Smooth muscle cell (in vitro differentiated cells): Measurements from ENCODE around the gene PNMA6E. TPM values are rescaled to one million over a fixed set of nuclear protein-coding genes. Genes with fewer than 3 reads are reported as not detected.
A peak's percentile ranks its signal among the peaks of the same experiment; 100 is the strongest.

Source experiments
- DNase-seq: peaks from one replicate; lab custom pipeline; 2025; ENCODE audit not compliant: unreplicated experiment; lab: John Stamatoyannopoulos, UW
- H2AFZ ChIP-seq: fragments of 200-600 bp; sonication (generic); 2 replicates; pipeline ENCODE4 v1.6.0; 2016; ENCODE audit warnings: antibody characterized with exemption, low read depth, mild to moderate bottlenecking
- H3F3A ChIP-seq: fragments of 200-600 bp; sonication (generic); 2 replicates; pipeline ENCODE4 v1.6.0; 2017; ENCODE audit warnings: antibody characterized with exemption, low read depth
- H3K27ac ChIP-seq: fragments of 200-600 bp; sonication (generic); 2 replicates; pipeline ENCODE4 v1.5.1; 2016; ENCODE audit warnings: low read depth, mild to moderate bottlenecking
- H3K27me3 ChIP-seq: fragments of 200-600 bp; sonication (generic); 2 replicates; pipeline ENCODE4 v1.6.1; 2016; ENCODE audit warnings: low read depth, mild to moderate bottlenecking
- H3K36me3 ChIP-seq: fragments of 200-600 bp; sonication (generic); 2 replicates; pipeline ENCODE4 v1.5.1; 2016; ENCODE audit warnings: low read depth
- H3K4me1 ChIP-seq: fragments of 200-600 bp; sonication (generic); 2 replicates; pipeline ENCODE4 v1.5.1; 2016; ENCODE audit warnings: low read depth
- H3K4me2 ChIP-seq: fragments of 200-600 bp; sonication (generic); 2 replicates; pipeline ENCODE4 v1.6.0; 2016; ENCODE audit warnings: mild to moderate bottlenecking
- H3K4me3 ChIP-seq: fragments of 200-600 bp; sonication (generic); 2 replicates; pipeline ENCODE4 v1.5.1; 2016; ENCODE audit warnings: mild to moderate bottlenecking
- H3K79me2 ChIP-seq: fragments of 200-600 bp; sonication (generic); 2 replicates; pipeline ENCODE4 v1.6.0; 2016; ENCODE audit warnings: low read depth, mild to moderate bottlenecking
- H3K9ac ChIP-seq: fragments of 200-600 bp; sonication (generic); 2 replicates; pipeline ENCODE4 v1.6.0; 2016; ENCODE audit warnings: low read depth
- H3K9me3 ChIP-seq: fragments of 200-600 bp; sonication (generic); replicated peaks from 2 replicates; pipeline ENCODE4 v1.5.1; 2016; ENCODE audit warnings: low read depth
- H4K20me1 ChIP-seq: fragments of 200-600 bp; sonication (generic); 2 replicates; pipeline ENCODE4 v1.6.0; 2016; ENCODE audit warnings: low read depth
- CTCF ChIP-seq: fragments of 200-600 bp; sonication (generic); IDR thresholded peaks from 2 replicates; pipeline ENCODE4 v1.5.1; 2017; ENCODE audit warnings: borderline replicate concordance, mild to moderate bottlenecking, antibody characterized with exemption; ENCODE audit not compliant: insufficient read depth, poor library complexity, severe bottlenecking
- WGBS: methylation state at CpG from one replicate; pipeline ENCODE4 v1.1.7; 2016; ENCODE audit warnings: low lambda C conversion rate; 5-methylcytosine and 5-hydroxymethylcytosine counted together
- polyA plus RNA-seq: library from polyadenylated mRNA; unstranded; fragments of >200 nt; fragmentation: Nextera tagmentation; extraction: Ambion mirVana; gene quantifications from 2 replicates; pipeline ENCODE4 v1.2.1, GENCODE V29; 2016
- total RNA-seq: library from RNA; depleted of rRNA; stranded (reverse); fragments of >200 nt; gene quantifications from 2 replicates; pipeline ENCODE4 v1.2.3, GENCODE V29; 2014

Gene PNMA6E
- total and polyA plus RNA-seq, 2 experiments from 2014 or later, result not detected

DNA sequence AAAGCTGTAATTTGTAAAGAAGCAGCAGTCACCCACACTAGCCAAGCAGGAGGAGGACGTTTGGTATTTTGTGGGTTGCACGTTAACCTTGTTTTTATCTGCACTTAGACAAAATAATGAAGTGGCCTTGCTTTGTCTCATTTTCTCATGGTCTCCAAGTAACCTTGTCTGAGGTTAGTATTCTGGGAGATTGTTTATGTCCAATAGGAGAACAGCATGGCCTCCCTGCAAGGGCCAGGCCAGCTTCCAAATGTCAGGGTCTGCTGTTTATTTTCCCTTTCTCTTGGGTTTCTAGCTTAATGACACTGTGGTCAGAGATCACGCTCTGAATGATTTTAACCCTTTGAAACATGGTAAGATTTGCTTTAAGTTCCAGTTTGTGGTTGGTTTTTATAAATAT, 29.9 kb downstream of the PNMA6E start:
- 26% methylated on average over 3 of the region's 3 CpGs for WGBS
- no peaks in the 10 kb centered on the region for H3K79me2 ChIP-seq
- no peak overlapping the region for H3K9ac ChIP-seq
- no peaks in the 10 kb centered on the region for H3F3A ChIP-seq
- no peaks in the 10 kb centered on the region for H3K9me3 ChIP-seq
- DNase-seq, result no peak
- H3K4me1 ChIP-seq, result no peaks in the 10 kb centered on the region
- peak overlapping the region; percentile 77 for H3K27ac ChIP-seq
- H3K27me3 ChIP-seq, result no peaks in the 10 kb centered on the region
- no peak for TF ChIP-seq CTCF
- H2AFZ ChIP-seq, result no peak overlapping the region
- no peak overlapping the region for H3K4me2 ChIP-seq
- H4K20me1 ChIP-seq, result no peaks in the 10 kb centered on the region
- no peaks in the 10 kb centered on the region for H3K36me3 ChIP-seq
- H3K4me3 ChIP-seq, result no peak overlapping the region

DNA sequence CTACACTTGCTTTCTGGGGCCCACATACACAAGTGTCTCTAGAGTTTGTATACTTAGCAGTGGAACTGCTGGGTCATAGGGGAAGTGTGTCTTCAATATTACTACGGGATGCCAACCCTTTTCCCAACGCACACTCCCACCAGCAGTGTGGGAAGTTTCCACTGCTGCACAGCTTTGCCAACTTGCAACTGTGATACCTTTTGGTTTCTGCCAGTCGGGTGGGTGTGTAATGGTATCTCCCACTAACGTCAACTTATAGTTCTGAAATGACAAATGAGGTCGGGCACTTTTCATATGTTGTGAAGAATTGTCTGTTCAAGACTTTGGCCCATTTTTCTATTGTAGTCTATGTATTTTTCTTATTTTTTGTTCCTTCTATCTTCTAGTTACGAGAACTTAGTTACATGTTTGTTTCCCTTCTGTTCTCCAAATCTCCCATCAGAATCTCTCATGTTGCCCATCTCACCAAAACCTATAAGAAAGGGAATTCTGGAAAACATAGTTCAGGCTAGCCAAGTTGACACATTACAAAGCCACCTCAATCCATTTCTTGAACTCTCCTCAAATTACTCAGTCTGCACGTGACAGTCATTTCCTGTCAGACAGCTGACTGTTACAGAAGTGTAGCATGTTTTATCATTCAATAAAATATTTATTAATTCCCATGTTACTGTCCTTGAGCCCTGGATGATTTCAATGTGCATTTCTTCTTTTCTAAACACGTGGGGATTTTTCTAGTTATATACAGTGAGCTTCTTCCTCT, 30.7 kb downstream of the PNMA6E start:
- Histone ChIP-seq H3K4me2 (no peak overlapping the region), H3K9ac (no peak overlapping the region), H3K27ac (peak overlapping the region; percentile 77), H3K4me3 (no peak overlapping the region), H3K4me1 (no peaks in the 10 kb centered on the region), H3F3A (no peaks in the 10 kb centered on the region), H4K20me1 (no peaks in the 10 kb centered on the region), H3K36me3 (no peaks in the 10 kb centered on the region), H3K9me3 (no peaks in the 10 kb centered on the region), H2AFZ (no peak overlapping the region), H3K79me2 (no peaks in the 10 kb centered on the region), H3K27me3 (no peaks in the 10 kb centered on the region)
- 70% methylated on average over 8 of the region's 8 CpGs for WGBS
- TF ChIP-seq CTCF, result no peak
- DNase-seq, result no peak

DNA sequence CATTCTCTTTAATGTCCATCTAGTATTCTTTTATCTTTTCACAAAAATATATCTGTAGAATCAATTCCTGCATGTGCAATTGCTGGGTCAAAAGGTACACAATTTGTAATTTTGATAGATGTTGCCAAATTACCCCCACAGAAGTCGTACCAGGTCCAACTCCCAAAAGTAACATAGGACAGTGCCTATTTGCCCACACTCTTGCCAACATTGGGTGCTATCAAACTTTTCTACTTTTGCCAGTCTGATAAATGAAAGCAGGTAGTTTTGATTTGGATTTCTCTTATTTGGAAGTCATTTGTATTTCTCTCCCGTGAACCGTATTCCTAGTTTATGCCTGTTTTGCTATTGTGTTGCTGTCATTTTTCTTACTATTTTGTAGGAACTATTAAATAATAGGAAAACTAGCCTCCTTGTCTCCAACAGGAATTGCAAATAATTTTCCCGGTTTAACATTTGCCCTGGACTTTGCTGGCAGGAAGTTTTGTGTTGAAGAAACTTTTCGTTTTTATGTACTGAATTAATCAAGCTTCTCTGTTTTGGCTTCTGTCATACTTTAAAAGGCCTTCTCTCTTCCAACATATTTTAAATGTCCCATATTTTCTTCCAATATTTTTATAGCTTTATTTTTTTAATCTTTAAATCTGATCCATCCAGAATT, 34.1 kb downstream of the PNMA6E start:
- Histone ChIP-seq H3K27ac (no peak overlapping the region), H3K4me2 (no peak overlapping the region), H3K9me3 (no peaks in the 10 kb centered on the region), H3K79me2 (no peaks in the 10 kb centered on the region), H3K4me3 (no peak overlapping the region), H3K27me3 (no peaks in the 10 kb centered on the region), H3F3A (no peaks in the 10 kb centered on the region), H2AFZ (no peak overlapping the region), H4K20me1 (no peaks in the 10 kb centered on the region), H3K4me1 (no peaks in the 10 kb centered on the region), H3K36me3 (no peaks in the 10 kb centered on the region), H3K9ac (no peak overlapping the region)
- TF ChIP-seq CTCF, result no peak
- no peak for DNase-seq
- 81% methylated on average over 5 of the region's 5 CpGs for WGBS
